WERI-Rb-1 (cell line): ENCODE results near the gene TRAPPC10.
"Not testable (repeated sequence)": the region's sequence is repeated elsewhere in the genome, so short reads cannot be mapped to it uniquely, and the experiment has no call there.

ENCODE experiments used
- DNase-seq: peaks from one replicate; pipeline ENCODE4 v3.0.0-alpha.2; 2020
- H3K27ac ChIP-seq: fragments of 250-450 bp; sonication (Bioruptor Pico); 2 replicates; pipeline ENCODE4 v1.5.1; 2020; ENCODE audit warnings: mild to moderate bottlenecking, moderate library complexity
- H3K27me3 ChIP-seq: fragments of 250-450 bp; sonication (Bioruptor Pico); 2 replicates; pipeline ENCODE4 v1.5.1; 2021; ENCODE audit warnings: mild to moderate bottlenecking, low read depth, moderate library complexity; ENCODE audit not compliant: insufficient read depth, severe bottlenecking
- H3K36me3 ChIP-seq: fragments of 250-450 bp; sonication (Bioruptor Pico); 2 replicates; pipeline ENCODE4 v1.5.1; 2020; ENCODE audit warnings: mild to moderate bottlenecking, moderate library complexity
- H3K4me3 ChIP-seq: 2 replicates; pipeline ENCODE4 v1.5.1; 2011; ENCODE audit warnings: low read depth, mild to moderate bottlenecking, control low read depth, low read length
- H3K9me3 ChIP-seq: fragments of 250-450 bp; sonication (Bioruptor Pico); 2 replicates; pipeline ENCODE4 v1.5.1; 2021; ENCODE audit warnings: mild to moderate bottlenecking, moderate library complexity; ENCODE audit not compliant: severe bottlenecking

The TRAPPC10 gene

GRCh38 chr21:44113702-44114371 lies 101.7 kb downstream of the TRAPPC10 start:
- H3K4me3 ChIP-seq, H3K27me3 ChIP-seq, H3K36me3 ChIP-seq, DNase-seq, H3K27ac ChIP-seq, H3K9me3 ChIP-seq: not testable (repeated sequence)

- H3K36me3 ChIP-seq, DNase-seq, H3K27me3 ChIP-seq, H3K4me3 ChIP-seq, H3K27ac ChIP-seq, H3K9me3 ChIP-seq: not testable (repeated sequence)
These were observed 110.0 kb downstream of the TRAPPC10 start for GRCh38 chr21:44122131-44122530.

DNA sequence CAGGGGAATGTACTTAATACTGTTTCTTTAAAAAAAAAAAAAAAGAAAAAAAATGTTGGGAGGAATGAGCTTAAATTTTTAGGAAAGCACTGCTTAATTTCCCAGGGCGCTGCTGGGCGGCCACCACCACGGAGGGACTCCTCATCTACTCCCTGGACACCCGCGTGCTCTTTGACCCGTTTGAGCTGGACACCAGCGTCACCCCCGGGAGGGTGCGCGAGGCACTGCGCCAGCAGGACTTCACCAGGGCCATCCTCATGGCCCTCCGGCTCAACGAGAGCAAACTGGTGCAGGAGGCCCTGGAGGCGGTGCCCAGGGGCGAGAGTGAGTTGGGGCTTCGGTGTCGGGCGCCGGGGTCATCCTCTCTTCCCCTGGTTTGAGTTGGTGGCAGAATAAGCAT lies 115.7 kb downstream of the TRAPPC10 start:
- H3K4me3 ChIP-seq, H3K27me3 ChIP-seq, H3K36me3 ChIP-seq, DNase-seq, H3K9me3 ChIP-seq, H3K27ac ChIP-seq: not testable (repeated sequence)

- H3K9me3 ChIP-seq, H3K27me3 ChIP-seq, H3K36me3 ChIP-seq, H3K27ac ChIP-seq, H3K4me3 ChIP-seq, DNase-seq: not testable (repeated sequence)
These were observed 121.6 kb downstream of the TRAPPC10 start for GRCh38 chr21:44133715-44134057.

DNA sequence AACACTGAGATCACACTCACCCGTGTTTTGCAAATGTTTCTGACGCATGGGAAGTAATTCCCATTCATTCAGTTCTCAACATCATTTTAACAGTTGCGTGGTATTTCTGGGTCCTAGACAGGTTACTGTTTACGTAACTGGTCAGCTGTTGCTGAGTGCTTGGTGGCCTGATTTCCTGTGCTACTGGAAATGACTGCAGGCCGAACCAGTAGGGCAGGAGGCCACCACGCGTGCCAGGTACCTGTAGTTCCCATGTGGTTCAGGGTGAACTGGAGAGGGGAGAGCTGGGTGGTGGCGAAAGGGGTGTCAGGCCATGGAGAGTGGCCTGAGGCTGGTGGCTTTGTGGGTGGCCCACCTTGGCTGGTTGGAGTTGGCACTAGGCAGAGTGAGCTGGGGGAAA lies 122.6 kb downstream of the TRAPPC10 start:
- H3K27me3 ChIP-seq, H3K9me3 ChIP-seq, H3K4me3 ChIP-seq, DNase-seq, H3K27ac ChIP-seq, H3K36me3 ChIP-seq: not testable (repeated sequence)

GRCh38 chr21:44138039-44138438 lies 125.9 kb downstream of the TRAPPC10 start:
- not testable (repeated sequence) for H3K4me3 ChIP-seq, DNase-seq, H3K27me3 ChIP-seq

DNA sequence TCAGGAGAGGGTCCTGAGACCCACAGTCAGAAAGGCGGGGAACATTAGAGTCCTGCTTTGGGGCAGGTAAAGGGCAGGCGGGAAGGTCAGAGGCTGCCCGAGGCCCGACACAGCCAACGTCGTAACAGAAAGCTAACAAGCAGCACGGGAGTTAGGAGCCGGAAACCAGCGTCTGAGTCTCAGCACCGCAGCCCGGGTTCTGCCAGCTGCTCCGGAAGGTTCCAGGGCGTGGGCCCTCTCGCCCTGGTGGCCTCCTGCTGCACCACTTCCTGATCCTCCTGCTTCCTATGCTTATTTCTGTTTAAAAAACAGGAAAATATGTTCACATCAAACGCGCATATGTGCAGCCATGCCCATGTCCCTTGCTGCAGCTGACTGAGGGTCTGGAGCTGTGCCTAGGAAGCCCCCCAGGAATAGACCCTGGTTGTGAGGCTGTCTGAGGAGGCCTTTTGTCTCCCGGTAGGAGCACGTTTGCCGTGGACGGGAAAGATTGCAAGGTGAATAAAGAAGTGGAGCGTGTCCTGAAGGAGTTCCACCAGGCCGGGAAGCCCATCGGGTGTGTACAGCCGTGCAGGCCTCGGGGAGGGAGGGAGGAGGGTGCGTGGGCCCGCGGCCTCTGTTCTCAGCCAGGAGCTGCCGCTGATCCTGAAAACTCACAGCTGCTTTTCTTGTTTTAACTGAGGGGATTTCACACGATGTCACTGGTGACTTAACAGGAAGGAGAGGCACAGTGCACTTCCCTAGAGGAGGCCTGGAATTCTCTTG lies 127.9 kb downstream of the TRAPPC10 start:
- not testable (repeated sequence) for H3K36me3 ChIP-seq, H3K27ac ChIP-seq, H3K4me3 ChIP-seq, H3K9me3 ChIP-seq, DNase-seq, H3K27me3 ChIP-seq

More at GRCh38 chr21:44138039-44138438, 125.9 kb downstream of the TRAPPC10 start:
- not testable (repeated sequence) for H3K9me3 ChIP-seq, H3K36me3 ChIP-seq, H3K27ac ChIP-seq

DNA sequence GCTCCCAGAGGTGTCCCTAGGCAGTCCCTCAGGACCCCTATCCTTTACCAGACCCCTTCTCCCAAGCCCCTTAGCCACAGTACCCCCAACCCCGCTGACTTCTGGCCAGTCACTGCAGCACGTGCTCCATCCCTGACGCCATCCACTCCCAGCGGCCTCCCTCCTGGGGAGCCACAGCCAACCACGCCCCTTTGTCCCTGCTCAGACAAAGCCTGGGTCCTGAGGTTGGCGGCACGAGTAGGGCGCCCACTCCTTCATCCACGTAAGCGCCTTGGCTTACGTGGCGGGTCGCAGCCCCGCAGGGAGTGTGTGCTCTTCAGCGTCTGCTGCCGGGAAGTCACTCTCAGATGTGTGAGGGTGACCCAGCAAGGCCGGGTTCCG lies 128.4 kb downstream of the TRAPPC10 start:
- not testable (repeated sequence) for DNase-seq

GRCh38 chr21:44142470-44142869 lies 130.4 kb downstream of the TRAPPC10 start:
- not testable (repeated sequence) for H3K4me3 ChIP-seq, H3K27me3 ChIP-seq, H3K9me3 ChIP-seq, H3K36me3 ChIP-seq, H3K27ac ChIP-seq, DNase-seq

More for the DNA sequence above, 128.4 kb downstream of the TRAPPC10 start:
- H3K27me3 ChIP-seq, H3K27ac ChIP-seq, H3K36me3 ChIP-seq, H3K4me3 ChIP-seq, H3K9me3 ChIP-seq: not testable (repeated sequence)

DNA sequence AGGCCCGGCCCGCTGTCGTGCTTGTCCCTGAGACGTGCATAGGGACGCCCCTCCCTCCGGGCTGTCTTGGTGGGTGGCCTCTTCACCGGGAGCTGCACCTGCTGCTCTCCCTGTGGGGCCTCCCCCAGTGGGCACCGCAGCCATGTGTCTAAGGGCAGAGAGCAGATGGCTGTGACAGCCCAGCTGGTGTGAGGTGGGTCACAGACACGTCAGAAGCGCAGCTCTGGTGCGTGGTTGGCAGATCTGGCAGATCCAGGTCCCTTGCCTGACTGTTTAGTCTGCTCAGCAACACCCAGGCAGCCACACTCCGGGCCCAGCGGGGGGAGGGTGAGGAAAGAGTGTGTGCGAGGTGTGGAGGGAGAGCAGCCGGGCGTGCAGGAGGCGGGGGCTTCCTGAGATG lies 131.3 kb downstream of the TRAPPC10 start:
- H3K27ac ChIP-seq, DNase-seq, H3K9me3 ChIP-seq, H3K27me3 ChIP-seq, H3K4me3 ChIP-seq, H3K36me3 ChIP-seq: not testable (repeated sequence)

DNA sequence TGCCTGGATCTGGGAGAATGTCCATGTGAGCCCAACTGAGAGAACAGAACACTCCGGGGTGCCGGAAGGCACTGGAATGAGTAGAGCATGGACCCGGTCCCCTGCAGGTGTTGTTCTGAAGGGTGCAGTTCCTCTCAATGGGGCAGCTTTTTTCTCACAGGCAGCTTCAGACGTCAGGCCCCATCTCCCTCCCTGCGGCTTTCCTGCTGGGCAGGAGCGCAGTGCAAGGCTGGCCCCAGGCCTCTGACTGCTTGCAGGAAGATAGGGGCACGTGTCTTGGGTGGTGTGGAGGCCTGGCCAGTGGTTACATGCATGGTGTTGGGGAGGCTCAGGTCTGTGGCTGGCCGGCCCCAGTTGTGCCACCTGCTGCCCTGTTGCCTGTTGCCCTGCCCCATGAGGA lies 131.9 kb downstream of the TRAPPC10 start:
- not testable (repeated sequence) for H3K36me3 ChIP-seq, DNase-seq, H3K4me3 ChIP-seq, H3K9me3 ChIP-seq, H3K27ac ChIP-seq, H3K27me3 ChIP-seq

DNA sequence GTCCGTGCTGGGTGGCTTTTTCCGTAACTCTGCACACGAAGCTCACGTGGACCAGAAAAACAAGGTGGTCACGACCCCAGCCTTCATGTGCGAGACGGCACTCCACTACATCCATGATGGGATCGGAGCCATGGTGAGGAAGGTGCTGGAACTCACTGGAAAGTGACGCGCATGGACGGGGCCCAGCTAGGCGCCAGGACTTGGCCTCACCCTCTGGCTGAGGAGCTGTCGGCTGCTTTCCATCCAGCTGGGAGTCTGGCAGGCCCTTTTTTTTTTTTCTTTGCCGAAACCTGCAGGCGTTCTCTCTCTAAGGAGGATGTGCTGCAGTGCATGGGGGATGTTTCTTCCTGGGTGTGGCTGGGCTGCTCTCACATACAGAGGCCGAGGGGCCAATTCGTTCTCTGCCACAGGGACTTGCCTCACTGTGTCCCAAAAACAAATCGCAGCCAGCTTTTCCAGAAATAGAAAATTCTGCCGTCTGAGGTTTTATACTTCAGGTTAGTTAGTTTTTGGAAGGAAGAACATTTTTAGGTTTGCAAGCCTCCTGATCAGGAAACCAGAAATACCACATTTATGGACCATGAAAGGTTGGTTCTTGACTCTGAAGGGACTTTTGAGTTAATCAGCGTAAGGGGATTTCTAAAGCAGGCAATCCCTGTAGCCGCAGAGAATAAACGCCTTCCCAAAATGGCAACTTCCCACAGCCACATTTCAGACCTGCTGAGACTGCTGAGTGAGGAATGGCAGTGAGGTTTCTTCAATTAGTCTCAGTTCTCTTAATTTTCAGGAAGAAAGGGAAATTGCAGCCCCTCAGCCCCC lies 132.9 kb downstream of the TRAPPC10 start:
- not testable (repeated sequence) for DNase-seq, H3K4me3 ChIP-seq, H3K27ac ChIP-seq, H3K36me3 ChIP-seq, H3K27me3 ChIP-seq, H3K9me3 ChIP-seq

- DNase-seq, H3K27me3 ChIP-seq, H3K4me3 ChIP-seq, H3K27ac ChIP-seq, H3K36me3 ChIP-seq, H3K9me3 ChIP-seq: not testable (repeated sequence)
These were observed 133.5 kb downstream of the TRAPPC10 start for GRCh38 chr21:44145616-44146015.

- H3K27ac ChIP-seq, H3K27me3 ChIP-seq, H3K9me3 ChIP-seq, H3K36me3 ChIP-seq, DNase-seq, H3K4me3 ChIP-seq: not testable (repeated sequence)
These were observed 135.0 kb downstream of the TRAPPC10 start for GRCh38 chr21:44147108-44147507.
